ENCODE data around the gene TNF. TPM values are rescaled to one million over a fixed set of nuclear protein-coding genes. Genes with fewer than 3 reads are reported as not detected.
A peak's percentile ranks its signal among the peaks of the same experiment; 100 is the strongest.

Gene TNF
- total RNA-seq, 2 experiments from 2014 or later, result 2.5 to 3.5 TPM

GRCh38 chr6:31617010-31617409 lies 41.6 kb downstream of the TNF start:
- ChIA-PET POLR2A (interaction anchor here (0.6 to 1.3 kb wide), 3 partner anchors 10 to 76 kb away, joined by 3 to 4 read pairs (median 4); partner anchors contain the start of gene DDX39B), CTCF (ENCODE audit: unreplicated experiment) (no interaction called here)
- Histone ChIP-seq H3K9me2 (ENCODE audit: insufficient read depth, low read length) (no peaks in the 10 kb centered on the region), H2AFZ (ENCODE audit: low read length) (no peak overlapping the region), H3K4me1 (ENCODE audit: insufficient read depth, low read length, poor library complexity, severe bottlenecking) (peaks cover 44% of the 10 kb centered on the region), H3K4me2 (ENCODE audit: low read length) (peak overlapping the region; percentile 76; the same call in 1 of the 2 replicates), H3K27ac (ENCODE audit: low read depth, low read length, poor library complexity, severe bottlenecking) (no peak overlapping the region), H3K36me3 (ENCODE audit: insufficient read depth, low read length) (peaks cover 12% of the 10 kb centered on the region), H3K9me3 (ENCODE audit: low read length) (no peaks in the 10 kb centered on the region), H3K79me2 (ENCODE audit: insufficient read depth, low read depth, low read length) (peaks cover 14% of the 10 kb centered on the region), H4K20me1 (ENCODE audit: insufficient read depth, low read length) (peaks cover 8% of the 10 kb centered on the region), H3K4me3 (ENCODE audit: low read depth, low read length, poor library complexity, severe bottlenecking) (peak overlapping the region; percentile 61)
- TF ChIP-seq CTCF (conservative IDR thresholded peaks at IDR 0.05; ENCODE audit: low read length) (no peak), EZH2phosphoT487 (IDR thresholded peaks at IDR 0.05; ENCODE audit: borderline replicate concordance, low read depth, low read length) (no peak)
- no peak for DNase-seq (ENCODE audit: low spot score)
- intact Hi-C loops (cut with micrococcal nuclease; ENCODE audit: unreplicated experiment), result no loop called here
- no TSS peak for BruUV-seq (replicated peaks)

GRCh38 chr6:31619805-31620585 lies 44.6 kb downstream of the TNF start:
- ChIA-PET CTCF (ENCODE audit: unreplicated experiment) (no interaction called here), POLR2A (interaction anchor here (1.0 kb wide), 1 partner anchor 32 kb away, joined by 3 read pairs; the partner anchor contains the start of gene BAG6)
- Histone ChIP-seq H3K9me2 (ENCODE audit: insufficient read depth, low read length) (no peaks in the 10 kb centered on the region), H3K4me1 (ENCODE audit: insufficient read depth, low read length, poor library complexity, severe bottlenecking) (peaks cover 42% of the 10 kb centered on the region), H3K79me2 (ENCODE audit: insufficient read depth, low read depth, low read length) (peaks cover 40% of the 10 kb centered on the region), H4K20me1 (ENCODE audit: insufficient read depth, low read length) (peaks cover 18% of the 10 kb centered on the region), H2AFZ (ENCODE audit: low read length) (peak overlapping the region; percentile 23; the same call in 1 of the 2 replicates), H3K9me3 (ENCODE audit: low read length) (no peaks in the 10 kb centered on the region), H3K27ac (ENCODE audit: low read depth, low read length, poor library complexity, severe bottlenecking) (peak overlapping the region; percentile 94), H3K4me3 (ENCODE audit: low read depth, low read length, poor library complexity, severe bottlenecking) (peak overlapping the region; percentile 83), H3K4me2 (ENCODE audit: low read length) (peak overlapping the region; percentile 66), H3K36me3 (ENCODE audit: insufficient read depth, low read length) (peaks cover 42% of the 10 kb centered on the region)
- BruUV-seq (replicated peaks), result TSS peak; percentile 98
- intact Hi-C loops (cut with micrococcal nuclease; ENCODE audit: unreplicated experiment), result loop anchor here (1.0 to 5.0 kb wide), 5 partner anchors 32 to 211 kb away; partner anchors contain the start of gene BAG6
- peak; percentile 99 for DNase-seq (ENCODE audit: low spot score)
- TF ChIP-seq CTCF (conservative IDR thresholded peaks at IDR 0.05; ENCODE audit: low read length), result no peak
- TF ChIP-seq EZH2phosphoT487 (IDR thresholded peaks at IDR 0.05; ENCODE audit: borderline replicate concordance, low read depth, low read length), result no peak
